Small intestine (tissue), 7 donors: ENCODE measurements around the gene TM4SF1. TPM values are rescaled to one million over a fixed set of nuclear protein-coding genes. Genes with fewer than 3 reads are reported as not detected.

Experiments
- DNase-seq, 2 donors: peaks; one replicate each; pipeline versions ENCODE4 v3.0.0 to v3.0.0-alpha.2; 2013
- FAIRE-seq: peaks from 2 replicates; lab custom pipeline; 2012; peaks lifted over from hg19 to GRCh38; lab: Jason Lieb, UNC
- H3K27ac ChIP-seq, 3 donors: one replicate each; pipeline ENCODE4 v1.5.1; 2013; ENCODE audit warnings: low read length in 2 of 3, mild to moderate bottlenecking in 2 of 3, control low read depth in 1 of 3, inconsistent platforms in 1 of 3, low read depth in 1 of 3, moderate library complexity in 1 of 3
- H3K27me3 ChIP-seq, 3 donors: one replicate each; pipeline ENCODE4 v1.6.1; 2013; ENCODE audit warnings: low read length in 3 of 3, inconsistent platforms in 1 of 3; ENCODE audit not compliant: control insufficient read depth in 3 of 3, insufficient read depth in 3 of 3
- H3K36me3 ChIP-seq, 3 donors: one replicate each; pipeline ENCODE4 v1.6.1; 2013; ENCODE audit warnings: low read length in 3 of 3, inconsistent platforms in 1 of 3, low read depth in 1 of 3, mild to moderate bottlenecking in 1 of 3, moderate library complexity in 1 of 3; ENCODE audit not compliant: control insufficient read depth in 3 of 3, insufficient read depth in 2 of 3
- H3K4me1 ChIP-seq, 3 donors: one replicate each; pipeline ENCODE4 v1.6.1; 2013; ENCODE audit warnings: low read length in 2 of 3, inconsistent platforms in 1 of 3, low read depth in 1 of 3, mild to moderate bottlenecking in 1 of 3, moderate library complexity in 1 of 3; ENCODE audit not compliant: control insufficient read depth in 3 of 3, insufficient read depth in 2 of 3
- H3K4me3 ChIP-seq, 3 donors: one replicate each; pipeline ENCODE4 v1.5.1; 2013; ENCODE audit warnings: low read length in 3 of 3, control low read depth in 1 of 3, inconsistent platforms in 1 of 3, low read depth in 1 of 3, mild to moderate bottlenecking in 1 of 3, moderate library complexity in 1 of 3
- H3K9me3 ChIP-seq, 2 donors: one replicate each; pipeline ENCODE4 v1.6.1; 2013; ENCODE audit warnings: low read depth in 1 of 2, low read length in 1 of 2; ENCODE audit not compliant: control insufficient read depth in 2 of 2, insufficient read depth in 1 of 2
- WGBS, 3 donors: extraction: QIAGEN DNeasy Blood & Tissue Kit; methylation state at CpG; one replicate each; pipeline ENCODE4 v1.1.7; 2013; 5-methylcytosine and 5-hydroxymethylcytosine counted together
- polyA plus RNA-seq, 4 donors: library from polyadenylated mRNA; stranded (reverse) in 3 of 4; unstranded in 1 of 4; fragments of 200-250 nt in 3 of 4; fragments of 120-200 nt in 1 of 4; gene quantifications; one replicate each; pipeline versions ENCODE4 v1.2.1 to v1.2.3, GENCODE V29; 2013
- donor health status: healthy with polysubstance abuse.
- donor health status: control.
- donor health status: control.
- donor health status: Bipolar disorder and iron deficiency.
- donor health status: healthy.

TM4SF1 gene
- polyA plus RNA-seq, 4 donors, result 3.1 to 88.4 (median 16.0) TPM

GRCh38 chr3:149362366-149362765 lies 15.1 kb downstream of the TM4SF1 start:
- Histone ChIP-seq H3K27me3 (no peaks in the 10 kb centered on the region), H3K27ac (no peak overlapping the region), H3K9me3 (no peaks in the 10 kb centered on the region), H3K4me3 (no peak overlapping the region), H3K4me1 (peaks cover 0 to 16% (median 0%) of the 10 kb centered on the region in 3 donors), H3K36me3 (no peaks in the 10 kb centered on the region)
- no peak for DNase-seq
- FAIRE-seq, result no peak
- WGBS, 3 donors, result 68 to 85% (median 82%) methylated on average over 5 of the region's 5 CpGs

GRCh38 chr3:149356630-149357029 lies 20.8 kb downstream of the TM4SF1 start:
- Histone ChIP-seq H3K9me3 (peaks cover 0 to 3% of the 10 kb centered on the region in 2 donors), H3K4me1 (peaks cover 0 to 28% (median 3%) of the 10 kb centered on the region in 3 donors), H3K4me3 (no peak overlapping the region), H3K27me3 (no peaks in the 10 kb centered on the region), H3K27ac (peak overlapping the region in 2 of 3 donors; percentile 69), H3K36me3 (no peaks in the 10 kb centered on the region)
- FAIRE-seq (no peak), DNase-seq (no peak)
- WGBS, 3 donors, result 63 to 78% (median 76%) methylated on average over 4 of the region's 4 CpGs

- Histone ChIP-seq H3K4me1 (peaks cover 0 to 28% (median 3%) of the 10 kb centered on the region in 3 donors), H3K27ac (peak overlapping the region in 2 of 3 donors; percentile 69), H3K36me3 (no peaks in the 10 kb centered on the region), H3K27me3 (no peaks in the 10 kb centered on the region), H3K4me3 (no peak overlapping the region), H3K9me3 (peaks cover 0 to 3% of the 10 kb centered on the region in 2 donors)
- peak; percentile 46 to 77 for DNase-seq
- FAIRE-seq, result no peak
- WGBS, 3 donors, result 17 to 38% (median 18%) methylated on average over 6 of the region's 6 CpGs
These were observed 21.3 kb downstream of the TM4SF1 start for GRCh38 chr3:149356044-149356592.

GRCh38 chr3:149353581-149354184 lies 23.8 kb downstream of the TM4SF1 start:
- Histone ChIP-seq H3K9me3 (peaks cover 0 to 3% of the 10 kb centered on the region in 2 donors), H3K36me3 (no peaks in the 10 kb centered on the region), H3K27ac (peak overlapping the region in 1 of 3 donors; percentile 45), H3K4me1 (peaks cover 0 to 28% (median 3%) of the 10 kb centered on the region in 3 donors), H3K4me3 (no peak overlapping the region), H3K27me3 (no peaks in the 10 kb centered on the region)
- DNase-seq (no peak), FAIRE-seq (no peak)
- 73 to 90% (median 86%) methylated on average over 1 of the region's 1 CpG for WGBS, 3 donors

GRCh38 chr3:149352556-149352955 lies 24.9 kb downstream of the TM4SF1 start:
- Histone ChIP-seq H3K9me3 (peaks cover 0 to 3% of the 10 kb centered on the region in 2 donors), H3K4me1 (peaks cover 0 to 25% (median 3%) of the 10 kb centered on the region in 3 donors), H3K36me3 (no peaks in the 10 kb centered on the region), H3K27ac (no peak overlapping the region), H3K4me3 (no peak overlapping the region), H3K27me3 (peaks cover 0 to 2% (median 0%) of the 10 kb centered on the region in 3 donors)
- 41 to 51% (median 46%) methylated on average over 7 of the region's 7 CpGs for whole genome bisulfite sequencing, 3 donors
- DNase-seq (peak; percentile 65 to 70), FAIRE-seq (no peak)

GRCh38 chr3:149343951-149344350 lies 33.5 kb downstream of the TM4SF1 start:
- DNase-seq, result no peak
- no peaks in the 10 kb centered on the region for H3K36me3 ChIP-seq
- no peak for FAIRE-seq

GRCh38 chr3:149342413-149343380 lies 34.8 kb downstream of the TM4SF1 start:
- Histone ChIP-seq H3K36me3 (no peaks in the 10 kb centered on the region), H3K27me3 (no peaks in the 10 kb centered on the region), H3K4me3 (no peak overlapping the region), H3K4me1 (peaks cover 0 to 10% (median 3%) of the 10 kb centered on the region in 3 donors), H3K9me3 (no peaks in the 10 kb centered on the region), H3K27ac (no peak overlapping the region)
- FAIRE-seq (no peak), DNase-seq (no peak)
- WGBS, 3 donors, result 71 to 79% (median 78%) methylated on average over 4 of the region's 4 CpGs

More at GRCh38 chr3:149343951-149344350, 33.5 kb downstream of the TM4SF1 start:
- Histone ChIP-seq H3K27me3 (peaks cover 0 to 2% (median 0%) of the 10 kb centered on the region in 3 donors), H3K4me1 (peaks cover 0 to 10% (median 3%) of the 10 kb centered on the region in 3 donors), H3K4me3 (no peak overlapping the region), H3K9me3 (no peaks in the 10 kb centered on the region), H3K27ac (no peak overlapping the region)
- WGBS, 3 donors, result 94 to 95% (median 94%) methylated on average over 4 of the region's 4 CpGs
